GM21423 (cell line): ENCODE results near the gene FBXW11.
"Not testable (repeated sequence)": the region's sequence is repeated elsewhere in the genome, so short reads cannot be mapped to it uniquely, and the experiment has no call there.

ENCODE experiments used
- ATAC-seq: cut with Tn5 transposase; IDR thresholded peaks from one replicate; pipeline ENCODE4 v1.9.1; 2021; ENCODE audit warnings: mild to moderate bottlenecking, moderate library complexity; ENCODE audit not compliant: unreplicated experiment

FBXW11 gene

GRCh38 chr5:171986772-171987171 lies 19.7 kb downstream of the FBXW11 start:
- ATAC-seq: no peak

- no peak for ATAC-seq
Observed at GRCh38 chr5:171984748-171985419, 21.6 kb downstream of the FBXW11 start.

- ATAC-seq: no peak
Observed at GRCh38 chr5:171981847-171982246, 24.6 kb downstream of the FBXW11 start.

GRCh38 chr5:171980792-171981191 lies 25.6 kb downstream of the FBXW11 start:
- no peak for ATAC-seq

GRCh38 chr5:171979606-171980005 lies 26.8 kb downstream of the FBXW11 start:
- ATAC-seq: no peak

GRCh38 chr5:171978519-171978918 lies 27.9 kb downstream of the FBXW11 start:
- ATAC-seq: peak; percentile 48

- no peak for ATAC-seq
Observed at GRCh38 chr5:171978016-171978415, 28.4 kb downstream of the FBXW11 start.

- not testable (repeated sequence) for ATAC-seq
Observed at GRCh38 chr5:171977244-171977950, 29.0 kb downstream of the FBXW11 start.

GRCh38 chr5:171975877-171976667 lies 30.4 kb downstream of the FBXW11 start:
- no peak for ATAC-seq

- ATAC-seq: no peak
Observed at GRCh38 chr5:171975262-171975876, 31.1 kb downstream of the FBXW11 start.

- ATAC-seq: no peak
Observed at GRCh38 chr5:171970826-171971225, 35.6 kb downstream of the FBXW11 start.

- no peak for ATAC-seq
Observed at GRCh38 chr5:171969288-171969880, 37.1 kb downstream of the FBXW11 start.

- no peak for ATAC-seq
Observed at GRCh38 chr5:171968531-171968930, 37.9 kb downstream of the FBXW11 start.

GRCh38 chr5:171966964-171967363 lies 39.5 kb downstream of the FBXW11 start:
- no peak for ATAC-seq

- ATAC-seq: no peak
Observed at GRCh38 chr5:171966270-171966669, 40.2 kb downstream of the FBXW11 start.

- ATAC-seq: no peak
Observed at GRCh38 chr5:171965745-171966144, 40.7 kb downstream of the FBXW11 start.

- no peak for ATAC-seq
Observed at GRCh38 chr5:171963416-171963815, 43.0 kb downstream of the FBXW11 start.

GRCh38 chr5:171961117-171961516 lies 45.3 kb downstream of the FBXW11 start:
- peak; percentile 66 for ATAC-seq

- ATAC-seq: peak; percentile 47
Observed at GRCh38 chr5:171957591-171958251, 48.7 kb downstream of the FBXW11 start.

GRCh38 chr5:171956887-171957495 lies 49.4 kb downstream of the FBXW11 start:
- no peak for ATAC-seq
